Right atrium auricular region (tissue), 2 donors: ENCODE data around the gene PLCB4. TPM values are rescaled to one million over a fixed set of nuclear protein-coding genes. Genes with fewer than 3 reads are reported as not detected.

Experiments used
- DNase-seq: peaks from one replicate; pipeline ENCODE4 v3.0.0-alpha.2; 2019; ENCODE audit warnings: low spot score
- H3K27ac ChIP-seq, 2 donors: fragments of 200-600 bp; sonication (generic); 1 replicate in 1 of 2; 2 replicates in 1 of 2; pipeline ENCODE4 v1.5.1; 2016 to 2019
- H3K27me3 ChIP-seq, 2 donors: fragments of 200-600 bp; sonication (generic); one replicate each; pipeline versions ENCODE4 v1.5.1 to v1.6.0; 2017 to 2019
- H3K36me3 ChIP-seq: fragments of 200-600 bp; sonication (generic); one replicate; pipeline ENCODE4 v1.5.1; 2016
- H3K4me1 ChIP-seq, 2 donors: fragments of 200-600 bp; sonication (generic); one replicate each; pipeline versions ENCODE4 v1.5.1 to v1.6.0; 2017 to 2019
- H3K4me3 ChIP-seq, 2 donors: fragments of 200-600 bp; sonication (generic); 1 replicate in 1 of 2; 2 replicates in 1 of 2; pipeline ENCODE4 v1.5.1; 2017 to 2019; ENCODE audit warnings: mild to moderate bottlenecking in 1 of 2, moderate library complexity in 1 of 2
- H3K9me3 ChIP-seq, 2 donors: fragments of 200-600 bp; sonication (generic); one replicate each; pipeline ENCODE4 v1.5.1; 2019
- CTCF ChIP-seq, 2 donors: fragments of 200-600 bp; sonication (generic); IDR thresholded peaks; one replicate each; pipeline ENCODE4 v1.5.1; 2019; ENCODE audit warnings: antibody characterized with exemption in 2 of 2
- total RNA-seq, 2 donors: library from RNA; depleted of rRNA; stranded (reverse); fragments of >200 nt; gene quantifications; one replicate each; pipeline ENCODE4 v1.1.0, GENCODE V29; 2016

The PLCB4 gene
- total RNA-seq, 2 donors from 2014 or later = 14.3 to 32.4 TPM

DNA sequence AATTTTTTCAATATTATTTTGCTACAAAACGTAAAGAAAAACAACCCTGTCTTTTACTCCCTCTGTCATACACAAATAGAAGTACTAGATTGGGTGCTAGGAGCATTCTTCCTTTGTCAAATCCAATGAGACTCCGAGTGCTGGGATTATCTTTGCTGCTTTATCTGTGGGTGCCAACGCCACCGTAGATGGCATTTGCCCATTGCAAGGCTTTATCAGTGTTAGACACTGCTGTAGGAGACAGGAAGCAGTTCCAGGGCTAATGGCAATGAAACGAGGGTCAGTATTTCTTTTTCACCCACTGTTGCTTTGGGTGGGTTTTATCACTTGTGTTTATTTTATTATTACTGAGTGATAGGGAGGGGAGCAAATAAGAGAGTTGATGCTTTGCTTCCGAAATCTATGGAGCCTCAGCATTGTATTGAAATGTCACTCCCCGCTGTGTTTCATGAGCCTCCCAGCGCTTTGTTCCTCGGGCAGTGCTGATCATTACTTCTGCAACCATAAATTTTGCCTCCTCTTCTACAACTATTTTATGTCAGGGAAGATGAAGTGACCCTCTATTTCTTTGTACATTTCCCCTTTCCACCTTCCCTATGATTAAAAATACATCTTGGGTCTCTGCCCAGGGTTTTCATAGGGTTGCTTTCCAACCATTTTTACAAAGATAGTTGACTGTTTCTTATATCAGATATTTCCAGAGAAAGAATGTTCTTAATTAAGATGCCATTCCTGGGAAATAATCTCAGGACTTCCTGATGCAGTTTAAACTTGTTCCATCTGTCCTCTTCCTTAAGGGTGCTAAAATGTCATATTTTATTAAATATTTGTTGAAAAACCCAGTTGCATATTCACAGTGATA lies 358.8 kb downstream of the PLCB4 start:
- Histone ChIP-seq H3K4me1 (no peaks in the 10 kb centered on the region), H3K36me3 (peaks cover 22% of the 10 kb centered on the region), H3K27ac (no peak overlapping the region), H3K27me3 (no peaks in the 10 kb centered on the region), H3K9me3 (no peaks in the 10 kb centered on the region), H3K4me3 (no peak overlapping the region)
- DNase-seq = no peak
- TF ChIP-seq CTCF (IDR thresholded peaks at IDR 0.05) = no peak

DNA sequence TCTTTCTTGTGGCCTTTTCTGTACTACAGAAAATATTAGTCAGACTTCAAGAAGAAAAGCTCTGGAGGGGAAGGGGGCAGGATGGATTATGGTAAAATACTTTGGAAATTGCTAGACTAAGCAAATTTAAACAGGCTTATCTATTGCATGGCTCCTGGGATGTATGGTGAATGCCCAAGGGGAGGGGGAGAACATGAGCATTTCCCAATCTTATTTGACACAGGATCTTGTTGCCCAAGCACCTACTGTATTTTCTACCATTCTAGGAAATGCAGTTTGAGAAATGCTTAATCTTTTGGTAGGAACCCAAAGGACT lies 359.4 kb downstream of the PLCB4 start:
- no peak for DNase-seq
- Histone ChIP-seq H3K4me1 (no peaks in the 10 kb centered on the region), H3K4me3 (no peak overlapping the region), H3K27me3 (no peaks in the 10 kb centered on the region), H3K9me3 (no peaks in the 10 kb centered on the region), H3K27ac (no peak overlapping the region), H3K36me3 (peaks cover 22% of the 10 kb centered on the region)
- no peak for TF ChIP-seq CTCF (IDR thresholded peaks at IDR 0.05)

- no peaks in the 10 kb centered on the region for H3K27me3 ChIP-seq
- TF ChIP-seq CTCF (IDR thresholded peaks at IDR 0.05) = no peak
- no peaks in the 10 kb centered on the region for H3K4me1 ChIP-seq
- H3K4me3 ChIP-seq = no peak overlapping the region
- no peak overlapping the region for H3K27ac ChIP-seq
- peaks cover 62% of the 10 kb centered on the region for H3K36me3 ChIP-seq
- H3K9me3 ChIP-seq = peaks cover 0 to 8% of the 10 kb centered on the region in 2 donors
- DNase-seq = no peak
Measured at GRCh38 chr20:9439806-9440205, 370.9 kb downstream of the PLCB4 start.

GRCh38 chr20:9440892-9441291 lies 372.0 kb downstream of the PLCB4 start:
- Histone ChIP-seq H3K27ac (no peak overlapping the region), H3K36me3 (peaks cover 67% of the 10 kb centered on the region)

GRCh38 chr20:9441948-9442347 lies 373.1 kb downstream of the PLCB4 start:
- Histone ChIP-seq H3K27ac (no peak overlapping the region), H3K4me3 (no peak overlapping the region), H3K9me3 (peaks cover 0 to 8% of the 10 kb centered on the region in 2 donors), H3K27me3 (no peaks in the 10 kb centered on the region), H3K36me3 (peaks cover 60% of the 10 kb centered on the region), H3K4me1 (no peaks in the 10 kb centered on the region)
- TF ChIP-seq CTCF (IDR thresholded peaks at IDR 0.05) = no peak
- DNase-seq = no peak

More at GRCh38 chr20:9440892-9441291, 372.0 kb downstream of the PLCB4 start:
- no peak for DNase-seq
- H3K9me3 ChIP-seq = peaks cover 0 to 8% of the 10 kb centered on the region in 2 donors
- H3K4me3 ChIP-seq = no peak overlapping the region
- H3K4me1 ChIP-seq = no peaks in the 10 kb centered on the region
- no peak for TF ChIP-seq CTCF (IDR thresholded peaks at IDR 0.05)
- no peaks in the 10 kb centered on the region for H3K27me3 ChIP-seq

- H3K4me3 ChIP-seq = no peak overlapping the region
- no peak for DNase-seq
- TF ChIP-seq CTCF (IDR thresholded peaks at IDR 0.05) = no peak
- H3K27ac ChIP-seq = no peak overlapping the region
- no peaks in the 10 kb centered on the region for H3K4me1 ChIP-seq
- H3K27me3 ChIP-seq = no peaks in the 10 kb centered on the region
- peaks cover 58% of the 10 kb centered on the region for H3K36me3 ChIP-seq
- H3K9me3 ChIP-seq = peaks cover 0 to 8% of the 10 kb centered on the region in 2 donors
Measured at GRCh38 chr20:9442858-9443257, 374.0 kb downstream of the PLCB4 start.
